Measurements from ENCODE around the gene AKAP13. TPM values are rescaled to one million over a fixed set of nuclear protein-coding genes. Genes with fewer than 3 reads are reported as not detected.

The AKAP13 gene
- total and polyA plus RNA-seq, 7 donors, result 18.2 to 126 (median 93.7) TPM

DNA sequence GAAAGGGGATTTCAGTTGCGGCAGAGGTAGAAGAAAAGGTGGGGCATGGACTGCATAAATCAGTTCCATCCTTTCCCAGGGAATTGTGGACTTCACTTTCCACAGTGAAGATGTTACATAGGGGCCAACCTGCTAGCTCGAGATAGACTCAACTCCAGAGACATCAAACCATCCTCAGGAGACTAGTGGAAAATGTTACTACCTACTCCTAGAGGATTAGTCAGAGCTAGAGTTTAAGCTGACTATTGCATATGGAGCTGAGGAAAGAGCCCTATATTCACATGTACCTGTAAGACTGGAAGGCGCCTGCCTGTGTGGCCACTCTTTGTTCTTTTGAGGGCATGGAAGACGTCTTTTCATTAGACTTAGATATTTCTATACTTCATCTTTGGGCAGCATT is 345.2 kb downstream of the AKAP13 start:
- intact Hi-C loops (cut with DNase I), result no loop called here
- Histone ChIP-seq H3K27me3 (ENCODE audit: insufficient read depth in 3 of 3, low read length in 2 of 3) (no peaks in the 10 kb centered on the region), H3K36me3 (ENCODE audit: insufficient read depth in 1 of 2, low read depth in 1 of 2) (peaks cover 17 to 98% of the 10 kb centered on the region in 2 donors), H3K27ac (peak overlapping the region; percentile 14), H3K4me1 (peaks cover 4% of the 10 kb centered on the region), H3K9me3 (no peaks in the 10 kb centered on the region), H3K4me3 (no peak overlapping the region)
- DNase-seq, result no peak
- peak in 1 of 4 donors; percentile 13 for ATAC-seq
- TF ChIP-seq, protein P1, sequence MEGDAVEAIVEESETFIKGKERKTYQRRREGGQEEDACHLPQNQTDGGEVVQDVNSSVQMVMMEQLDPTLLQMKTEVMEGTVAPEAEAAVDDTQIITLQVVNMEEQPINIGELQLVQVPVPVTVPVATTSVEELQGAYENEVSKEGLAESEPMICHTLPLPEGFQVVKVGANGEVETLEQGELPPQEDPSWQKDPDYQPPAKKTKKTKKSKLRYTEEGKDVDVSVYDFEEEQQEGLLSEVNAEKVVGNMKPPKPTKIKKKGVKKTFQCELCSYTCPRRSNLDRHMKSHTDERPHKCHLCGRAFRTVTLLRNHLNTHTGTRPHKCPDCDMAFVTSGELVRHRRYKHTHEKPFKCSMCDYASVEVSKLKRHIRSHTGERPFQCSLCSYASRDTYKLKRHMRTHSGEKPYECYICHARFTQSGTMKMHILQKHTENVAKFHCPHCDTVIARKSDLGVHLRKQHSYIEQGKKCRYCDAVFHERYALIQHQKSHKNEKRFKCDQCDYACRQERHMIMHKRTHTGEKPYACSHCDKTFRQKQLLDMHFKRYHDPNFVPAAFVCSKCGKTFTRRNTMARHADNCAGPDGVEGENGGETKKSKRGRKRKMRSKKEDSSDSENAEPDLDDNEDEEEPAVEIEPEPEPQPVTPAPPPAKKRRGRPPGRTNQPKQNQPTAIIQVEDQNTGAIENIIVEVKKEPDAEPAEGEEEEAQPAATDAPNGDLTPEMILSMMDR (IDR thresholded peaks at IDR 0.05), result no peak
- WGBS, 3 donors, result 80 to 87% (median 86%) methylated on average over 4 of the region's 4 CpGs

DNA sequence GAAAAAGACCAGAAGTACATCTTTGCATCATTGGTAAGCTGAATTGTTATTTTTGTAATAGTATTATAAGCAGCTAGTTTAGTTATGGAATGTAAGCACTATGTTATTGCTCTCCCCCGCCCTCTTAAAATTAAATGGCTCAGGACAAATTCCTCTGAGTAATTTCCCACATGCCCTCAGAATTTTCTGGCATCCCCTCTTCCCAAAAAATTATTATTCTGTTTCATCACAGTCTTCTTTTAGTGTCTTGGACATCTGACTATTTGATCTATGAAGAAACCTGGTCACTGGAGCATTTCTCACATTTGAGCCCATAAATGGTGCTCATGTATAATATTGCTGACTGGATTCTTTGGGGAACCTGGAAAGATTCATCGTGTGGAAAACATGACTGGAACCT is 346.1 kb downstream of the AKAP13 start:
- Histone ChIP-seq H3K4me3 (no peak overlapping the region), H3K27me3 (ENCODE audit: insufficient read depth in 3 of 3, low read length in 2 of 3) (no peaks in the 10 kb centered on the region), H3K27ac (peak overlapping the region; percentile 1), H3K4me1 (peaks cover 4% of the 10 kb centered on the region), H3K36me3 (ENCODE audit: insufficient read depth in 1 of 2, low read depth in 1 of 2) (peaks cover 13 to 98% of the 10 kb centered on the region in 2 donors), H3K9me3 (no peaks in the 10 kb centered on the region)
- ATAC-seq (peak in 1 of 4 donors; percentile 23), DNase-seq (no peak)
- intact Hi-C loops (cut with DNase I), result no loop called here
- WGBS, 3 donors, result 58 to 69% (median 59%) methylated on average over 2 of the region's 2 CpGs
- TF ChIP-seq, protein P1 (IDR thresholded peaks at IDR 0.05), result no peak

DNA sequence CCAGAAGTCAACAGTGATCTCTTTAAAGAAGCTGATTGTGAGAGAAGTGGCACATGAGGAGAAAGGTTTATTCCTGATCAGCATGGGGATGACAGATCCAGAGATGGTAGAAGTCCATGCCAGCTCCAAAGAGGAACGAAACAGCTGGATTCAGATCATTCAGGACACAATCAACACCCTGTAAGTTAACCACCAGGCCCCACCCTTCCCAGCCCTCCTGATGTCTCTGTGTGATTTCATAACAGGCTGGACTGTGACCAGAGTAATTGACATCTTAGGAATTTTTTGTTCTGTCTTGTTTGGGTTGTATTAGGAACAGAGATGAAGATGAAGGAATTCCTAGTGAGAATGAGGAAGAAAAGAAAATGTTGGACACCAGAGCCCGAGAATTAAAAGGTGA is 346.7 kb downstream of the AKAP13 start:
- Histone ChIP-seq H3K27ac (peak overlapping the region; percentile 1), H3K9me3 (no peaks in the 10 kb centered on the region), H3K4me1 (peaks cover 4% of the 10 kb centered on the region), H3K4me3 (no peak overlapping the region), H3K36me3 (ENCODE audit: insufficient read depth in 1 of 2, low read depth in 1 of 2) (peaks cover 10 to 98% of the 10 kb centered on the region in 2 donors), H3K27me3 (ENCODE audit: insufficient read depth in 3 of 3, low read length in 2 of 3) (no peaks in the 10 kb centered on the region)
- 58 to 67% (median 66%) methylated on average over 2 of the region's 2 CpGs for WGBS, 3 donors
- TF ChIP-seq, protein P1 (IDR thresholded peaks at IDR 0.05), result no peak
- intact Hi-C loops (cut with DNase I), result no loop called here
- no peak for DNase-seq
- ATAC-seq, result peak in 3 of 4 donors; percentile 28 to 34 (median 32)

DNA sequence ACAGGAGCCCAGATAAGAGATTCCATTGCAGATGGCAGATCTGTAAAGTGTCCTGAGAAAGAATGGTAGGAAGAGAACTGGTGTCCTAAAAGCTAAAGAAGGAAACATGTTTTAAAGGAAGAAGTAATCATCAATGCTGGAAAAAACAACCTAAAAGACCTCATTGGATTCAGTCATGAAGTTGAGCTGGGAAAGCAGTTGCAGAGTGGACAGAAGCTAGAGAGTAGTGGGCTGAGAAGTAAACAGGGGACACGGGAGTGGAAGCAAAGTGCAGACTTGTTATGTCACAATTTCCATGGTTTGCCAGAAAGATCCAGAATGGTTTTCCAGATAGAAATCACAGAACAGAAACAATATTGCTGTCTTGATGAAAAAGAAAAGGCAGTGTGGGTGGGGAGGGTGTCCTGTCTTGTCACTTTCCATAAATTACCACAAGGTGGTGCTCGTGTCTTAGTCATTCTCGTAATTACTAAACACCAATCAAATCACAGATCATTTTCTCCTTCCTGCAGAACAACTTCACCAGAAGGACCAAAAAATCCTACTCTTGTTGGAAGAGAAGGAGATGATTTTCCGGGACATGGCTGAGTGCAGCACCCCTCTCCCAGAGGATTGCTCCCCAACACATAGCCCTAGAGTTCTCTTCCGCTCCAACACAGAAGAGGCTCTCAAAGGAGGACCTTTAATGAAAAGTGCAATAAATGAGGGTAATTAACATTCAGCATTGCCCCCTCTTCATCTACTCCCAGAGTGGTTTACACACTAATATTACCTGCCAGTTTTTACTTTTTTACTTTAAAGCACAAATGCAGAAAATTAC is 349.8 kb downstream of the AKAP13 start:
- ATAC-seq (peak; percentile 67 to 81 (median 74)), DNase-seq (no peak)
- TF ChIP-seq, protein P1 (IDR thresholded peaks at IDR 0.05), result peak; percentile 78
- no peak overlapping the region for H3K27ac ChIP-seq
- H3K27me3 ChIP-seq (ENCODE audit: insufficient read depth in 3 of 3, low read length in 2 of 3), result no peaks in the 10 kb centered on the region
- intact Hi-C loops (cut with DNase I), result loop anchor here (2.0 kb wide), 2 partner anchors 101 to 111 kb away; no protein-coding TSS in a partner anchor
- H3K36me3 ChIP-seq (ENCODE audit: insufficient read depth in 1 of 2, low read depth in 1 of 2), result peaks cover 7 to 97% of the 10 kb centered on the region in 2 donors
- no peak overlapping the region for H3K4me3 ChIP-seq
- H3K4me1 ChIP-seq, result no peaks in the 10 kb centered on the region
- H3K9me3 ChIP-seq, result peaks cover 14% of the 10 kb centered on the region
- 30 to 35% (median 30%) methylated on average over 5 of the region's 5 CpGs for WGBS, 3 donors
